8988T (cell line): Measurements from ENCODE around the gene SDCCAG8.
"Not testable (repeated sequence)": the region's sequence is repeated elsewhere in the genome, so short reads cannot be mapped to it uniquely, and the experiment has no call there.

ENCODE experiments used
- DNase-seq: peaks from one replicate; pipeline ENCODE4 v3.0.0; 2011

The SDCCAG8 gene

GRCh38 chr1:243287652-243288051 lies 31.8 kb downstream of the SDCCAG8 start:
- no peak for DNase-seq

GRCh38 chr1:243288062-243288461 lies 32.2 kb downstream of the SDCCAG8 start:
- no peak for DNase-seq

- no peak for DNase-seq
These were observed 35.5 kb downstream of the SDCCAG8 start for GRCh38 chr1:243291292-243291691.

- DNase-seq: no peak
These were observed 36.3 kb downstream of the SDCCAG8 start for GRCh38 chr1:243292117-243292516.

- no peak for DNase-seq
These were observed 38.3 kb downstream of the SDCCAG8 start for GRCh38 chr1:243293941-243294722.

- DNase-seq: no peak
These were observed 38.9 kb downstream of the SDCCAG8 start for GRCh38 chr1:243294723-243295121.

GRCh38 chr1:243299069-243299468 lies 43.2 kb downstream of the SDCCAG8 start:
- DNase-seq: no peak

GRCh38 chr1:243301059-243301458 lies 45.2 kb downstream of the SDCCAG8 start:
- DNase-seq: no peak

GRCh38 chr1:243311809-243312208 lies 56.0 kb downstream of the SDCCAG8 start:
- no peak for DNase-seq

GRCh38 chr1:243312952-243313634 lies 57.3 kb downstream of the SDCCAG8 start:
- no peak for DNase-seq

GRCh38 chr1:243313635-243314536 lies 58.0 kb downstream of the SDCCAG8 start:
- DNase-seq: no peak

- no peak for DNase-seq
These were observed 59.6 kb downstream of the SDCCAG8 start for GRCh38 chr1:243315455-243315854.

GRCh38 chr1:243315893-243316292 lies 60.1 kb downstream of the SDCCAG8 start:
- DNase-seq: no peak

GRCh38 chr1:243316366-243316989 lies 60.6 kb downstream of the SDCCAG8 start:
- DNase-seq: no peak

GRCh38 chr1:243320224-243320623 lies 64.4 kb downstream of the SDCCAG8 start:
- no peak for DNase-seq

GRCh38 chr1:243322326-243322725 lies 66.5 kb downstream of the SDCCAG8 start:
- DNase-seq: no peak

- DNase-seq: no peak
These were observed 67.7 kb downstream of the SDCCAG8 start for GRCh38 chr1:243323491-243323890.

- DNase-seq: no peak
These were observed 69.6 kb downstream of the SDCCAG8 start for GRCh38 chr1:243325305-243325890.

- no peak for DNase-seq
These were observed 76.6 kb downstream of the SDCCAG8 start for GRCh38 chr1:243332440-243332839.

GRCh38 chr1:243335292-243335691 lies 79.5 kb downstream of the SDCCAG8 start:
- DNase-seq: no peak

GRCh38 chr1:243336163-243336562 lies 80.3 kb downstream of the SDCCAG8 start:
- no peak for DNase-seq

GRCh38 chr1:243338848-243339247 lies 83.0 kb downstream of the SDCCAG8 start:
- not testable (repeated sequence) for DNase-seq
